ENCODE results near the gene TLX3. TPM values are rescaled to one million over a fixed set of nuclear protein-coding genes. Genes with fewer than 3 reads are reported as not detected.

TLX3 gene
- total RNA-seq, 1 experiment from 2014 or later = not detected

DNA sequence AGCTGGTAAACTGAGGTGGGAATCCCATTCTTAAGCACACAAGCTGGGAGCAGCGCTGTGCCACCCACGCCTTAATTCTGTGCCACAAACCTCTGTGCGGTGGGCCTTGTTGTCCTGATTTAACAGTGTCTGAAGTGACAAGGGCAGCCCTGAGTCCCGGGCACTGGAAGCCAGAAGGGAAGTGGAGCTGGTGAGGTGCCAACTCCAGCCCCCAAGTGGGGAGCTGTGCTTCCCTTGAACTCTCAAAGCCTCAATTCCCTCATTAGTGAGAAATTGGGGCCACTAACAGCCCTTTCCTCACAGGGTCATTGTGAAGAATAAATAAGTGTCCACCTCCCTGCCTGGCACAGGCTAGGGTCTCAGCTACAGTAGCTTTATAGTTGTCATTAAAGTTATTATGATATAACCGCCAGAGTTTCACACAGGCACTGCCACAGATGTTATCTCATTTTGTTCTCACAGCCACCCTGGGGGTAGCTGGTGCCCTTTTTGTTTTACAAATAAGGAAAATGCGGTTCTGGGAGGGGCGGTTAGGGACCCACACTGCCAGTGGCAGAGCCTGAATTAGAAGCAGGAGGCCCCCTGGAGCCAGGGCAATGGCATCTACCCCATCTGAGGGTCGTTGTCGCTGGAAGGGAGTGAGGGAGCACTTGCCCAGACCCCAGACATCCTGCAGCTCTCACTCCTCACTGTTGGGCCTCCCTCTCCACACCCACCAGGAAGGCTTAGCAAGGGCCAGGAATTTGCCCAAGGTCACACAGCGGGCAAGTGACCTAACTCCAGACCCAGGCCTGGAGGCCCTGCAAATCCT is 2.1 kb upstream of the TLX3 start:
- H3K27ac Mint-ChIP-seq = no peak overlapping the region
- peaks cover 10 to 30% of the 10 kb centered on the region in 2 experiments for H3K4me1 Mint-ChIP-seq
- Histone ChIP-seq H3K9me3 (ENCODE audit: control insufficient read depth, low read depth, low read length) (no peaks in the 10 kb centered on the region), H2BK120ac (ENCODE audit: low read depth, low read length, poor library complexity, severe bottlenecking) (no peak overlapping the region), H3K27me3 (ENCODE audit: insufficient read depth, low read length) (peaks cover 87% of the 10 kb centered on the region), H4K8ac (replicated peaks; ENCODE audit: insufficient read length, low read depth, low read length) (no peak overlapping the region), H3T11ph (ENCODE audit: low read length) (no peak overlapping the region), H2BK15ac (ENCODE audit: low read depth, low read length) (no peak overlapping the region), H3K79me1 (ENCODE audit: insufficient read depth, low read depth, low read length, poor library complexity, severe bottlenecking) (no peaks in the 10 kb centered on the region), H2AK5ac (ENCODE audit: insufficient read length, low read length) (no peak overlapping the region), H3K79me2 (ENCODE audit: insufficient read depth, low read length) (no peaks in the 10 kb centered on the region), H4K20me1 (ENCODE audit: control insufficient read depth, insufficient read depth, insufficient read length) (no peaks in the 10 kb centered on the region), H2BK5ac (ENCODE audit: insufficient read length, low read length) (no peak overlapping the region), H4K5ac (ENCODE audit: insufficient read length, low read depth, low read length) (no peak overlapping the region), H3K9ac (ENCODE audit: extremely low read depth, insufficient read length, low read length) (no peak overlapping the region), H2AFZ (ENCODE audit: low read length) (no peak overlapping the region), H3K14ac (ENCODE audit: insufficient read depth, low read length) (no peak overlapping the region), H2BK12ac (ENCODE audit: insufficient read length, low read depth, low read length) (no peak overlapping the region), H3K23ac (ENCODE audit: insufficient read length, low read depth, low read length) (no peak overlapping the region), H3K4me2 (ENCODE audit: insufficient read depth, insufficient read length, low read length) (no peak overlapping the region), H3K27ac (ENCODE audit: insufficient read length, low read depth, low read length) (no peak overlapping the region), H3K23me2 (ENCODE audit: insufficient read length, low read depth, low read length, poor library complexity, severe bottlenecking) (peaks cover 4% of the 10 kb centered on the region), H3K4me1 (ENCODE audit: insufficient read depth, low read length) (no peaks in the 10 kb centered on the region), H3K18ac (ENCODE audit: insufficient read length, low read depth, low read length) (no peak overlapping the region), H3K56ac (ENCODE audit: insufficient read length, low read depth, low read length) (no peak overlapping the region), H3K4ac (ENCODE audit: low read depth, low read length) (no peak overlapping the region), H4K91ac (ENCODE audit: insufficient read length, low read depth, low read length) (no peak overlapping the region), H2BK20ac (ENCODE audit: low read depth, low read length, poor library complexity, severe bottlenecking) (no peak overlapping the region)
- no CpG with 5 or more reads among the region's 10 CpGs for WGBS (ENCODE audit: extremely low coverage, insufficient read length, low lambda C conversion rate)
- H3K9me3 Mint-ChIP-seq = peaks cover 3 to 5% of the 10 kb centered on the region in 2 experiments; a peak in 2 of 5 replicates
- H3K4me3 Mint-ChIP-seq = peak overlapping the region in 1 of 2 experiments; percentile 47; a peak in 1 of 5 replicates
- H3K36me3 Mint-ChIP-seq (ENCODE audit: insufficient read depth in 1 of 3, low read depth in 3 of 3) = 0 out of 7 replicates have a peak, but pooled peaks cover 0 to 1% (median 0%) of the 10 kb centered on the region in 3 experiments
- H3K27me3 Mint-ChIP-seq (ENCODE audit: low read depth) = peaks cover 98% of the 10 kb centered on the region
- peak; percentile 70 for DNase-seq
- TF ChIP-seq, protein P1, sequence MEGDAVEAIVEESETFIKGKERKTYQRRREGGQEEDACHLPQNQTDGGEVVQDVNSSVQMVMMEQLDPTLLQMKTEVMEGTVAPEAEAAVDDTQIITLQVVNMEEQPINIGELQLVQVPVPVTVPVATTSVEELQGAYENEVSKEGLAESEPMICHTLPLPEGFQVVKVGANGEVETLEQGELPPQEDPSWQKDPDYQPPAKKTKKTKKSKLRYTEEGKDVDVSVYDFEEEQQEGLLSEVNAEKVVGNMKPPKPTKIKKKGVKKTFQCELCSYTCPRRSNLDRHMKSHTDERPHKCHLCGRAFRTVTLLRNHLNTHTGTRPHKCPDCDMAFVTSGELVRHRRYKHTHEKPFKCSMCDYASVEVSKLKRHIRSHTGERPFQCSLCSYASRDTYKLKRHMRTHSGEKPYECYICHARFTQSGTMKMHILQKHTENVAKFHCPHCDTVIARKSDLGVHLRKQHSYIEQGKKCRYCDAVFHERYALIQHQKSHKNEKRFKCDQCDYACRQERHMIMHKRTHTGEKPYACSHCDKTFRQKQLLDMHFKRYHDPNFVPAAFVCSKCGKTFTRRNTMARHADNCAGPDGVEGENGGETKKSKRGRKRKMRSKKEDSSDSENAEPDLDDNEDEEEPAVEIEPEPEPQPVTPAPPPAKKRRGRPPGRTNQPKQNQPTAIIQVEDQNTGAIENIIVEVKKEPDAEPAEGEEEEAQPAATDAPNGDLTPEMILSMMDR (conservative IDR thresholded peaks at IDR 0.05) = no peak
